ENCODE measurements around the gene RAB27B. TPM values are rescaled to one million over a fixed set of nuclear protein-coding genes. Genes with fewer than 3 reads are reported as not detected.

The RAB27B gene
- total and polyA plus RNA-seq, 2 of the 8 experiments (the other 6 are each of a cell fraction or from before 2014, with no cell fraction given): 0.05 to 0.60 TPM

DNA sequence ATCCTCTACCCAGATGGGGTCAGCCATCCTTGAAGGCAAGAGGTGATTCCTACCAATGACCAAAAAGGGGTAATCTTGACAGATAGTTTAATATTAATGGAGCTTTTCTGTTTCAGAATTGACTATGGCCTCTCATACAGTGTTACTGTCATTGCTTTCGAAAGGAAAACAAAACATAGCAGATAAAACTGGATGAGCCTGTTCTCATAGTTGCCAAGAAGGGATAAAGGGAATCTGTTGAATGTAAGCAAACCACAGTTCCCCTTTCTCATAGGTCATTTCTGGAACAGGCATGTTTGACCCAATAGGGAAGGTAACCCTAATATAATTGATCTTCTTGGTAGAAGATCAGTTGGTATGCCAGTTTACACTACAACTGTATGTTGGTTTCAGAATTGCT lies 1.6 kb downstream of the RAB27B start (continued):
- TF ChIP-seq KDM1A (IDR thresholded peaks at IDR 0.05; ENCODE audit: borderline replicate concordance, low read length) (no peak), POU5F1 (IDR thresholded peaks at IDR 0.05; ENCODE audit: low read depth, low read length) (no peak), SIN3A (conservative IDR thresholded peaks at IDR 0.05 in 1 of 2, IDR thresholded peaks at IDR 0.05 in 1 of 2; ENCODE audit: low read depth in 1 of 2, low read length in 2 of 2) (no peak), RFX5 (IDR thresholded peaks at IDR 0.05; ENCODE audit: borderline replicate concordance, low read depth, low read length) (no peak), BRCA1 (IDR thresholded peaks at IDR 0.05; ENCODE audit: low read depth, low read length) (no peak), RBBP5 (IDR thresholded peaks at IDR 0.05; ENCODE audit: borderline replicate concordance, low read depth, low read length) (no peak)
- TF ChIP-seq, protein P1, sequence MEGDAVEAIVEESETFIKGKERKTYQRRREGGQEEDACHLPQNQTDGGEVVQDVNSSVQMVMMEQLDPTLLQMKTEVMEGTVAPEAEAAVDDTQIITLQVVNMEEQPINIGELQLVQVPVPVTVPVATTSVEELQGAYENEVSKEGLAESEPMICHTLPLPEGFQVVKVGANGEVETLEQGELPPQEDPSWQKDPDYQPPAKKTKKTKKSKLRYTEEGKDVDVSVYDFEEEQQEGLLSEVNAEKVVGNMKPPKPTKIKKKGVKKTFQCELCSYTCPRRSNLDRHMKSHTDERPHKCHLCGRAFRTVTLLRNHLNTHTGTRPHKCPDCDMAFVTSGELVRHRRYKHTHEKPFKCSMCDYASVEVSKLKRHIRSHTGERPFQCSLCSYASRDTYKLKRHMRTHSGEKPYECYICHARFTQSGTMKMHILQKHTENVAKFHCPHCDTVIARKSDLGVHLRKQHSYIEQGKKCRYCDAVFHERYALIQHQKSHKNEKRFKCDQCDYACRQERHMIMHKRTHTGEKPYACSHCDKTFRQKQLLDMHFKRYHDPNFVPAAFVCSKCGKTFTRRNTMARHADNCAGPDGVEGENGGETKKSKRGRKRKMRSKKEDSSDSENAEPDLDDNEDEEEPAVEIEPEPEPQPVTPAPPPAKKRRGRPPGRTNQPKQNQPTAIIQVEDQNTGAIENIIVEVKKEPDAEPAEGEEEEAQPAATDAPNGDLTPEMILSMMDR (IDR thresholded peaks at IDR 0.05; ENCODE audit: control extremely low read depth in 1 of 3, insufficient read depth in 1 of 3, low read depth in 1 of 3, low read length in 3 of 3): no peak
